BE2C (cell line): ENCODE measurements around the gene ICAM2.

ENCODE experiments used
- DNase-seq: peaks from one replicate; pipeline ENCODE4 v3.0.0-alpha.2; 2020
- H3K27me3 ChIP-seq: fragments of 250-450 bp; sonication (Bioruptor Pico); 2 replicates; pipeline ENCODE4 v1.5.1; 2020; ENCODE audit warnings: mild to moderate bottlenecking
- H3K36me3 ChIP-seq: fragments of 250-450 bp; sonication (Bioruptor Pico); 2 replicates; pipeline ENCODE4 v1.5.1; 2020; ENCODE audit warnings: mild to moderate bottlenecking
- H3K4me1 ChIP-seq: fragments of 250-450 bp; sonication (Bioruptor Pico); 2 replicates; pipeline ENCODE4 v1.5.1; 2020
- H3K4me3 ChIP-seq: 2 replicates; pipeline ENCODE4 v1.5.1; 2011; ENCODE audit warnings: low read depth, low read length
- H3K9me3 ChIP-seq: fragments of 250-450 bp; sonication (Bioruptor Pico); 2 replicates; pipeline ENCODE4 v1.5.1; 2020
- CTCF ChIP-seq: IDR thresholded peaks from 2 replicates; pipeline ENCODE4 v1.5.1; 2012; ENCODE audit warnings: mild to moderate bottlenecking, low read depth, low read length

The ICAM2 gene

GRCh38 chr17:64058621-64059020, 38.2 kb upstream of the ICAM2 start:
- H3K4me1 ChIP-seq, result no peaks in the 10 kb centered on the region
- no peaks in the 10 kb centered on the region for H3K9me3 ChIP-seq
- DNase-seq, result no peak
- H3K4me3 ChIP-seq, result no peak overlapping the region
- no peaks in the 10 kb centered on the region for H3K36me3 ChIP-seq
- no peak for TF ChIP-seq CTCF
- H3K27me3 ChIP-seq, result no peaks in the 10 kb centered on the region

GRCh38 chr17:64057701-64058263, 37.3 kb upstream of the ICAM2 start:
- Histone ChIP-seq H3K27me3 (no peaks in the 10 kb centered on the region), H3K9me3 (no peaks in the 10 kb centered on the region), H3K36me3 (no peaks in the 10 kb centered on the region), H3K4me3 (no peak overlapping the region), H3K4me1 (no peaks in the 10 kb centered on the region)
- no peak for TF ChIP-seq CTCF
- DNase-seq, result no peak

- Histone ChIP-seq H3K36me3 (no peaks in the 10 kb centered on the region), H3K9me3 (no peaks in the 10 kb centered on the region)
- TF ChIP-seq CTCF, result no peak
Observed at GRCh38 chr17:64056269-64057005, 36.0 kb upstream of the ICAM2 start.

GRCh38 chr17:64055183-64056142, 35.0 kb upstream of the ICAM2 start:
- Histone ChIP-seq H3K4me1 (no peaks in the 10 kb centered on the region), H3K9me3 (no peaks in the 10 kb centered on the region), H3K27me3 (no peaks in the 10 kb centered on the region), H3K4me3 (no peak overlapping the region), H3K36me3 (no peaks in the 10 kb centered on the region)
- TF ChIP-seq CTCF, result no peak
- no peak for DNase-seq

More at GRCh38 chr17:64056269-64057005, 36.0 kb upstream of the ICAM2 start:
- no peak for DNase-seq
- Histone ChIP-seq H3K4me3 (no peak overlapping the region), H3K4me1 (no peaks in the 10 kb centered on the region), H3K27me3 (no peaks in the 10 kb centered on the region)

GRCh38 chr17:64054304-64054703, 33.9 kb upstream of the ICAM2 start:
- Histone ChIP-seq H3K4me1 (no peaks in the 10 kb centered on the region), H3K36me3 (no peaks in the 10 kb centered on the region), H3K27me3 (no peaks in the 10 kb centered on the region), H3K9me3 (no peaks in the 10 kb centered on the region), H3K4me3 (no peak overlapping the region)
- no peak for DNase-seq
- no peak for TF ChIP-seq CTCF
